Stimulated activated CD4-positive, alpha-beta T cell treated with anti-CD3 and anti-CD28 coated beads, Interleukin-1b, Interleukin-23, amount 100 ng/mL, for 24 hours (primary cell): Measurements from ENCODE around the gene CILP2.

ENCODE experiments used
- DNase-seq, 4 experiments: peaks; one replicate each; pipeline ENCODE4 v3.0.0-alpha.2; 2020; ENCODE audit warnings: low read depth in 4 of 4, low spot score in 1 of 4

The CILP2 gene

GRCh38 chr19:19529783-19530422 lies 8.2 kb upstream of the CILP2 start:
- no peak for DNase-seq

- DNase-seq, result no peak
Measured at GRCh38 chr19:19530423-19530804, 7.7 kb upstream of the CILP2 start.

DNA sequence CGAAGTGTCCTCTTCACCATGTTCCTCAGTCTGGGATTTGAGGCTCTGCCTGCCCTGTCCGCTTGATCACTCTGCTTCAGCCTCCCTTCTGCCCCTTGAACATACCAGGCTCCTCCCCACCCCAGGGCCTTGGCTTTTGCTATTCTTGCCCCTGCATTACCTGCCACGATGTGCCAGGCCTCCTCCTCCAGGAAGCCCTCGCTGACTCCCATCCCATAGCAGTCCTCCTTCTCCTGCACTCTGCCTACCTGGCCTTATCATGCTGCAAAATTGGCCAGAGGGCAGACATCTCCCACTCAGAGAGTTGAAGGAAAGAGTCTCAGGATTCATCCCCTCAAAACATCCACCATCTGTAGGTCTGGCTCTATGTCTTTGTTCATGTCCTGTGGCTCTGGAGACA lies 7.2 kb upstream of the CILP2 start:
- no peak for DNase-seq

DNA sequence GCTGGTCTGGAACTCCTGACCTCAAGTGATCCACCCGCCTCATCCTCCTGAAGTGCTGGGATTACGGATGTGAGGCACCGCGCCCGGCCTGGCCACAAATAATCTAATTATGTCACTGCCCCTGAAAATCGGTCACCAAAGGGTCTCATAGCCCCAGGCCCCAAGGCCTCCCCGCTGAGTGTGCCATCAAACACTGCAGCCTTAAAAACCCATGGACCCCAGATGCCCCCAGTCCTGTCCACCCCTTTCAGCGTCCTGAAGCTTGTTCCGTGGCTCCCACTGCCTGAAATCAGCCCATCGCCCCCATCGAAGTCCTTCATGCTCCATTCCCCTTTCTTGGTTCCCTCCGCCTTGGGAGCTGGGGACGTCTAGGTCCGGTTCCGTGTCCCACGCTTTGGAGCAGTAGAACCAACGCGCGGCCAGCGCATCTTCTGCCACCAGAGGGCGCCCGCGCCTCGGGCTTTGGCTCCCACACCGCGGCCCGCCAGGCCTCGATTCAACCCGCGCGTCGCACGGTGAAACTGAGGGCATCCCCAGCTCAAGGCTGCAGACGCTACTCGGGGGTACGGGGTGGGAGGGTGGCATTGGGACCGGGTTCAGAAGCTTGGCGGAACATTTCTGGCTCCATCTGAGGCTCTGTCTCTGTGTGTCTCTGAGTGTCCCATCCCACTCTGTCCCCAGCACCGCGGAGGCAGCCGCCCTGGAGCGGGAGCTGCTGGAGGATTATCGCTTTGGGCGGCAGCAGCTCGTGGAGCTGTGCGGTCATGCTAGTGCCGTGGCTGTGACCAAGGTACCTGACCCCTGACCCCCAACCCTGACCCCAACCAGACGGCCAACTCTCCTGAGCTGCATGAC lies 5.9 kb upstream of the CILP2 start:
- DNase-seq, result peak; percentile 70 to 91 (median 81)

- no peak for DNase-seq
Measured at GRCh38 chr19:19532806-19533701, 5.0 kb upstream of the CILP2 start.

GRCh38 chr19:19533841-19534240 lies 4.2 kb upstream of the CILP2 start:
- no peak for DNase-seq

DNA sequence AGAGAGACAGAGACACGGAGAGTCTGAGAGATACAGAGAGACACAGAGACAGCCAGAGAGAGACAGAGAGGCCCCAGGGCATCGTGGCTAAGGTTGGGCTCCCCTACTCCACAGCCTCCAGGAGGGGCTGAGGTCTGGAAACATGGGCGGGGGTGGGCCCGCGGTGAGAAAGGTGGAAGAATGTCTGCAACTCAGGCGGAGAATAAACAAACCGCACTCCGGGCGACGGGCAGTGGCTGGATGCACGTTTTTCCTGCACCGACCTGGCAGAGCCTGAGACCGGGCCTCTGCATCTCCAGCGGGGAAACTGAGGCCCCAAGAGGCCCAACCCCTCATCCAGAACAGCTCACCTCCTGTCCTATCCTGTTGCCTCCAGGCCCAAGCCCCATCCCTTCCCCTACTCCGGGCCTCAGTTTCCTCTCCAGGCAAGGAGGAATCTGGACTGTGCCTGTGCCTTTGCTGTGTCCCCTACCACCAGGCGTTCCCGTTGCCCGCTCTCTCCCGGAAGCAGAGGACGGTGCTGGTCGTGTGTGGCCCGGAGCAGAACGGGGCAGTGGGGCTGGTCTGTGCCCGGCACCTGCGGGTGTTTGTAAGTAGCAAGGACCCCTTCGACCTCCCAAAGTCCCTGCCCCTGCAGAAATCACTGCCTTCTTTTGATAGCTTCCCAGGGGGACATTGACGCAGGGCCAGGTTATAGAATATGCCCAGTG lies 3.4 kb upstream of the CILP2 start:
- no peak for DNase-seq

DNA sequence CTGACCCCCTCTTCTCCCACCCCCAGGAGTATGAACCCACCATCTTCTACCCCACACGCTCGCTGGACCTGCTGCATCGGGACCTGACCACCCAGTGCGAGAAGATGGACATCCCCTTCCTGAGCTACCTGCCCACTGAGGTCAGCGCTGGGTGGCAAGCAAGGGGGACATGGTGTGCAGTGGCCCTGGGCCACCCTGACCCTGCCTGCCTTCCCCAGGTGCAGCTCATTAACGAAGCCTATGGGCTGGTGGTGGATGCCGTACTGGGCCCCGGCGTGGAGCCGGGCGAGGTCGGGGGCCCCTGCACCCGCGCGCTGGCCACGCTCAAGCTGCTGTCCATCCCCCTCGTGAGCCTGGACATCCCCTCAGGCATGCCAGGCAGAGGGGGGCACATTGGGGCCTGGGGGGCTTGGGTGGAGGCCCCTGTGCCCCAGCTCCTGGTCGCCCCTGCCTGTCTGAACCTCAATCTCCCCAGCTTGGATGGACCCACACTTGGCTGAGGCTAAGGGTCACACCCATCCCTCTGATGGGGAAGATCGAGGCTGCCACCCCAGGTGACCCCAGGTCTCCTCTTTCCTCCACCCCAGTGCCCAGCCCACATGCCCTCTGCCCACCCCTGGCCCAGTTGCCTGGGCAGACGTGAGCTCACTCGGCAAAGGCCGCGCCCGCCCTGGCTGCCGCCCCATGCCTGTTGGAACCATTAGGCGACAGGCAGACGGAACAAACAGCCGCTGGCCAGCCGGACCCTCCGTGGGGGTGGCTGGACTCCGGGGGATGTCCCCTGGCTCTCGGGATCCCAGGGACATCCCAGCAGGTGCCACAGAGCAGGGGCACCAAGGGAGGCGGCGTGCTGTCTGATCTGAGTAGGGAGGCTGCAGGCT lies 2.5 kb upstream of the CILP2 start:
- no peak for DNase-seq

- no peak for DNase-seq
Measured at GRCh38 chr19:19537075-19538048, 703 bp upstream of the CILP2 start.

GRCh38 chr19:19538785-19539166 lies 711 bp downstream of the CILP2 start:
- no peak for DNase-seq

GRCh38 chr19:19539698-19540063 lies 1.6 kb downstream of the CILP2 start:
- DNase-seq, result no peak

GRCh38 chr19:19540064-19540714 lies 2.1 kb downstream of the CILP2 start:
- peak in 3 of 4 experiments; percentile 40 to 74 (median 51) for DNase-seq

DNA sequence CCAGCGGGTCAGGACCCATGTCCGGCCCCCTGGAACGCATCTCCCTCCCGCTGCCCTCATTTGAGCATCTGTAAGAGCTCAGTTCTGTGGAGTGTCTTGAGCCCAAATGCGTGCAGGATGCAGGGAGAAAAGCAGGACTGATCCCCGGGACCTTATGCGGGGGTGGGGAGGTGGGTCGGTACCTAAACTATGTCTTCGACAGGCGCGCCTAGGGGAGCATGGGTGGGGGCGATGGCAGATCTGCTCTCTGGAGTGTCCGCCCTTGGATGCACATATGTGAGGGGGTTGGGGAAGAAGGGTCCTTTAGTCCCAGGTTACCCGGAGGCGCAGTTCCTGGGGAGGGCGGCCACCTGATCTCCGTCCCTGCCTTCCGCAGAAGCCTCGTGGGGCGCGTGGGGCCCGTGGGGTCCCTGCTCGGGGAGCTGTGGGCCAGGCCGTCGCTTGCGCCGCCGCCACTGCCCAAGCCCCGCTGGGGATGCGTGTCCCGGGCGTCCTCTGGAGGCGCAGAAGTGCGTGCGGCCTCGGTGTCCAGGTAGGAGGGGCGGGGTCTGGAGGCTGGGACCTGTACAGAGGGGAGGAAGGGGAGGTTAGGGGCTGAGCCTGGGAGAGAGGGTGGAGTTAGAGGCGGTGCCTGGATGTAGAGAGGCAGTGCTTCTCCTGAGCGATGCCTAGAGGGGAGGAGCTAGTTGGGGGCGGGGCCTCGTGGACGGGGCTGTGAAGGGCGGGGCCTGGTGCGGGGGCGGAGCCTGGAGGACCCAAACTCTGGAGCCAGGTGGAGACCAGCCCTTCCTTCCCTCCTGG lies 2.9 kb downstream of the CILP2 start:
- peak; percentile 52 to 74 (median 66) for DNase-seq

DNA sequence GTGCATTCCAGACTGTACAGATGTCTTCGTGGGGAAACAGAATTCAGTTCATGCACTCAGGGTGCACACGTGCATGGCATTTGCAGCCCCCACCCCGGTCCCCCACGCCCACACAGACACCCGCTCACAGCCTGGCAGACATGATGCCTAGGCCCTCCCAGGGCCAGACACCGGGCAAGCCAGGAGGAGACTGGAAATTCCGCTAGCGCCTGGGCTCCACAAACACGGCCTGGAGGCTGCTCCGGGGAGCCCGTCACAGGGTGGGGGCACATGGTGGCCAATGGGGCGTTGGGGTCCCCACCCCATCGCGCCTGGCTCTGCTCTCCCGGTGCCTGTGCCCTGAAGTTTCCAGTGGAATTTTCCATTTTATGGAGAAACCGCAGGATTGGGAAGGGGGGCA lies 3.6 kb downstream of the CILP2 start:
- no peak for DNase-seq

DNA sequence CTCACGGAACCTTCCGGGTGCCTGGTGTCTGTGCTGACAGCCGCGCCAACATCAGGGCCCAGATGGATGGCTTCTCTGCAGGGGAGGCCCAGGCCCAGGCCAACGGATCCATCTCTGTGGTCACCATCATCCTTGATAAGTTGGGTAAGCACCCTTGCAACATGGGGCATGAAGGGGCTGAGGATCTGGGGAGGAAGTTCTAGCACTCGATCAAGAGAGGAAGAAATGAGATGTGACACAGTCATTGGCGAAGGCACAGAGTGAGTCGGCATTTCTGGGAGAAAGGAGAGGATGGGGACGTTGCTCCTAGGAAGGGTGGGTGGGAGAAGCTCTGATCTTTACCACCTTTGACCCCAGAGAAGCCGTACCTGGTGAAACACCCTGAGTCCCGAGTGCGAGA lies 4.4 kb downstream of the CILP2 start:
- DNase-seq, result no peak

DNA sequence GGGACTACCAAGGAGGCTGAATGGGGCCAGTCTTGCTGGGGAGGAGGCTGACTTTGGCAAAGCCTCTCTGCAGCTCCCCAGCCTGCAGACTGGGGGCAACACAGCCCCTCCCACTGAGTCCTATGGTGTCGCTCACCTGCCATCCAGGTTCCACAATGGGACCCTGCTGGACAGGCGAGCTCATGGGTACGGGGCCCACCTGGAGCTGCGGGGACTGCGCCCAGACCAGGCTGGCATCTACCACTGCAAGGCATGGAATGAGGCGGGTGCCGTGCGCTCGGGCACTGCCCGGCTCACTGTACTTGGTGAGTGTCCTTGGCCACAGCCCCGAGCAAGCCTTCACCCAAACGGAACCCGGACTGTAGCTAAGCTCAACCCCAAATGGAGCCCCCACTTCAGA lies 5.0 kb downstream of the CILP2 start:
- DNase-seq, result no peak

DNA sequence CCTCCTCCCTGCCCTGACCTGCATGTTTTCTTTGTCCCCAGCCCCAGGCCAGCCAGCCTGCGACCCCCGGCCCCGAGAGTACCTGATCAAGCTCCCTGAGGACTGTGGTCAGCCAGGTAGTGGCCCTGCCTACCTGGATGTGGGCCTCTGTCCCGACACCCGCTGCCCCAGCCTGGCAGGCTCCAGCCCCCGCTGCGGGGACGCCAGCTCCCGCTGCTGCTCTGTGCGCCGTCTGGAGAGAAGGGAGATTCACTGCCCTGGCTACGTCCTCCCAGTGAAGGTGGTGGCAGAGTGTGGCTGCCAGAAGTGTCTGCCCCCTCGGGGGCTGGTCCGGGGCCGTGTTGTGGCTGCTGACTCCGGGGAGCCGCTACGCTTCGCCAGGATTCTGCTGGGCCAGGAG lies 5.6 kb downstream of the CILP2 start:
- no peak for DNase-seq
